Neural progenitor cell (in vitro differentiated cells): Measurements from ENCODE around the gene AP1S1. TPM values are rescaled to one million over a fixed set of nuclear protein-coding genes. Genes with fewer than 3 reads are reported as not detected.

Experiments
- DNase-seq: peaks from one replicate; pipeline ENCODE4 v3.0.0-alpha.2; 2016; ENCODE audit warnings: low spot score
- H2AFZ ChIP-seq: fragments of 200-600 bp; sonication (generic); replicated peaks from 2 replicates; pipeline ENCODE4 v1.6.1; 2016; ENCODE audit warnings: antibody characterized with exemption
- H3F3A ChIP-seq: fragments of 200-600 bp; sonication (generic); 2 replicates; pipeline ENCODE4 v1.6.1; 2016; ENCODE audit warnings: antibody characterized with exemption, low read depth
- H3K27ac ChIP-seq: fragments of 200-600 bp; sonication (generic); 2 replicates; pipeline ENCODE4 v1.5.1; 2016; ENCODE audit warnings: mild to moderate bottlenecking
- H3K27me3 ChIP-seq: fragments of 200-600 bp; sonication (generic); 2 replicates; pipeline ENCODE4 v1.6.1; 2016; ENCODE audit warnings: mild to moderate bottlenecking, moderate library complexity
- H3K36me3 ChIP-seq: fragments of 200-600 bp; sonication (generic); 2 replicates; pipeline ENCODE4 v1.5.1; 2016
- H3K4me1 ChIP-seq: fragments of 200-600 bp; sonication (generic); 2 replicates; pipeline ENCODE4 v1.6.1; 2016; ENCODE audit warnings: mixed run types
- H3K4me2 ChIP-seq: fragments of 200-600 bp; sonication (generic); 2 replicates; pipeline ENCODE4 v1.6.1; 2016
- H3K4me3 ChIP-seq: fragments of 200-600 bp; sonication (generic); 2 replicates; pipeline ENCODE4 v1.5.1; 2016
- H3K79me2 ChIP-seq: fragments of 200-600 bp; sonication (generic); 2 replicates; pipeline ENCODE4 v1.6.1; 2016; ENCODE audit warnings: low read depth
- H3K9ac ChIP-seq: fragments of 200-600 bp; sonication (generic); 2 replicates; pipeline ENCODE4 v1.6.1; 2016
- H3K9me3 ChIP-seq: fragments of 200-600 bp; sonication (generic); 2 replicates; pipeline ENCODE4 v1.5.1; 2016; ENCODE audit warnings: low read depth
- H4K20me1 ChIP-seq: fragments of 200-600 bp; sonication (generic); 2 replicates; pipeline ENCODE4 v1.6.1; 2016; ENCODE audit warnings: low read depth
- H3K27ac Mint-ChIP-seq: 3 replicates; pipeline ENCODE4 v1.8.0; 2021; ENCODE audit warnings: mixed read lengths
- H3K27me3 Mint-ChIP-seq: 2 replicates; pipeline ENCODE4 v1.8.0; 2022; ENCODE audit warnings: low read depth, mild to moderate bottlenecking, inconsistent platforms, moderate library complexity, mixed read lengths; ENCODE audit not compliant: insufficient read depth
- H3K36me3 Mint-ChIP-seq: 3 replicates; pipeline ENCODE4 v1.8.0; 2021; ENCODE audit warnings: mixed read lengths
- H3K4me1 Mint-ChIP-seq: 3 replicates; pipeline ENCODE4 v1.8.0; 2021; ENCODE audit warnings: mixed read lengths
- H3K4me3 Mint-ChIP-seq: 3 replicates; pipeline ENCODE4 v1.8.0; 2021; ENCODE audit warnings: mild to moderate bottlenecking, moderate library complexity, mixed read lengths
- H3K9me3 Mint-ChIP-seq: 3 replicates; pipeline ENCODE4 v1.8.0; 2020; ENCODE audit warnings: mixed read lengths
- CTCF ChIP-seq: fragments of 200-600 bp; sonication (generic); IDR thresholded peaks from 2 replicates; pipeline ENCODE4 v1.5.1; 2017; ENCODE audit warnings: antibody characterized with exemption, mild to moderate bottlenecking
- EZH2 ChIP-seq: fragments of 200-600 bp; sonication (generic); IDR thresholded peaks from 2 replicates; pipeline ENCODE4 v1.6.1; 2017; ENCODE audit warnings: antibody characterized with exemption, mild to moderate bottlenecking, moderate library complexity
- EZH2phosphoT487 ChIP-seq: fragments of 200-600 bp; sonication (generic); IDR thresholded peaks from 2 replicates; pipeline ENCODE4 v1.6.1; 2017; ENCODE audit warnings: antibody characterized with exemption
- total RNA-seq: library from RNA; depleted of rRNA; stranded (reverse); fragments of >200 nt; gene quantifications from 2 replicates; pipeline ENCODE4 v1.2.3, GENCODE V29; 2015; ENCODE audit warnings: low replicate concordance

The AP1S1 gene
- total RNA-seq, 1 donor from 2014 or later, result 74.4 TPM

GRCh38 chr7:101121991-101122932 lies 32.0 kb upstream of the AP1S1 start:
- H4K20me1 ChIP-seq, result no peaks in the 10 kb centered on the region
- H3K9me3 Mint-ChIP-seq, result peaks cover 10% of the 10 kb centered on the region
- H3F3A ChIP-seq, result peaks cover 11% of the 10 kb centered on the region
- H3K4me1 ChIP-seq, result peaks cover 21% of the 10 kb centered on the region
- no peaks in the 10 kb centered on the region for H3K27me3 ChIP-seq
- no peak overlapping the region for H3K4me3 ChIP-seq
- H3K4me3 Mint-ChIP-seq, result no peak overlapping the region
- H3K9me3 ChIP-seq, result no peaks in the 10 kb centered on the region
- H3K27me3 Mint-ChIP-seq, result peaks cover 20% of the 10 kb centered on the region
- H3K27ac Mint-ChIP-seq, result peak overlapping the region; percentile 64
- H3K27ac ChIP-seq, result no peak overlapping the region
- TF ChIP-seq EZH2phosphoT487, result no peak
- no peak for TF ChIP-seq CTCF
- TF ChIP-seq EZH2, result no peak
- no peaks in the 10 kb centered on the region for H3K36me3 Mint-ChIP-seq
- H3K9ac ChIP-seq, result no peak overlapping the region
- peak overlapping the region; percentile 100 for H2AFZ ChIP-seq
- no peaks in the 10 kb centered on the region for H3K36me3 ChIP-seq
- H3K79me2 ChIP-seq, result no peaks in the 10 kb centered on the region
- peaks cover 49% of the 10 kb centered on the region for H3K4me1 Mint-ChIP-seq
- DNase-seq, result peak; percentile 32
- H3K4me2 ChIP-seq, result peak overlapping the region; percentile 10

GRCh38 chr7:101122933-101123702 lies 31.2 kb upstream of the AP1S1 start:
- H3K9me3 Mint-ChIP-seq, result peaks cover 10% of the 10 kb centered on the region
- Histone ChIP-seq H3K4me1 (peaks cover 27% of the 10 kb centered on the region), H3K9ac (no peak overlapping the region), H3K9me3 (no peaks in the 10 kb centered on the region), H3K79me2 (no peaks in the 10 kb centered on the region), H3K27me3 (no peaks in the 10 kb centered on the region), H4K20me1 (no peaks in the 10 kb centered on the region), H3K27ac (no peak overlapping the region), H2AFZ (no peak overlapping the region), H3K4me3 (no peak overlapping the region), H3K4me2 (peak overlapping the region; percentile 10), H3F3A (peaks cover 18% of the 10 kb centered on the region), H3K36me3 (no peaks in the 10 kb centered on the region)
- H3K4me1 Mint-ChIP-seq, result peaks cover 51% of the 10 kb centered on the region
- H3K27me3 Mint-ChIP-seq, result peaks cover 20% of the 10 kb centered on the region
- H3K36me3 Mint-ChIP-seq, result no peaks in the 10 kb centered on the region
- no peak for TF ChIP-seq CTCF
- no peak for TF ChIP-seq EZH2
- TF ChIP-seq EZH2phosphoT487, result no peak
- H3K4me3 Mint-ChIP-seq, result peak overlapping the region; percentile 18
- no peak overlapping the region for H3K27ac Mint-ChIP-seq
- no peak for DNase-seq

DNA sequence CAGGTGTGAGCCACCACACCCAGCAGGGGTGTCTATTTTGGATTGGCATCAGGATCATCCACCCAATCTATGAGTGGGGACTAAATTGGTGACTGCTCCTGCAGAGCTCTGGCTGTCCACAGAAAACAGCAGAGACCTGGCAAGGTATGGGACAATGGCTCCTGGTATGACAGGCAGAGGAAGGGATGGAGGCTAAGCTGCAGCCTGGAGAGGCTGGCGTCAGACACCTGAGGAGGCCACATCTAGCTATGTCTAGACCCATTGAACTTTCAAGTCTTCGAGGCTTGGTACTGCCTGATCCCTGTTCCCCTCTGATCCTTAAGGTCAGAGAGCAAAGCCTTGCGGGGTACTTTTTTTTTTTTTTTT lies 30.6 kb upstream of the AP1S1 start:
- no peaks in the 10 kb centered on the region for H3K9me3 ChIP-seq
- no peaks in the 10 kb centered on the region for H4K20me1 ChIP-seq
- no peak overlapping the region for H2AFZ ChIP-seq
- H3K4me3 Mint-ChIP-seq, result no peak overlapping the region
- peaks cover 18% of the 10 kb centered on the region for H3F3A ChIP-seq
- H3K9me3 Mint-ChIP-seq, result peaks cover 10% of the 10 kb centered on the region
- H3K4me1 ChIP-seq, result peaks cover 27% of the 10 kb centered on the region
- H3K4me3 ChIP-seq, result no peak overlapping the region
- no peaks in the 10 kb centered on the region for H3K36me3 Mint-ChIP-seq
- no peak overlapping the region for H3K4me2 ChIP-seq
- H3K79me2 ChIP-seq, result no peaks in the 10 kb centered on the region
- H3K36me3 ChIP-seq, result no peaks in the 10 kb centered on the region
- H3K4me1 Mint-ChIP-seq, result peaks cover 51% of the 10 kb centered on the region
- peaks cover 18% of the 10 kb centered on the region for H3K27me3 Mint-ChIP-seq
- no peak overlapping the region for H3K27ac Mint-ChIP-seq
- H3K9ac ChIP-seq, result no peak overlapping the region
- H3K27me3 ChIP-seq, result no peaks in the 10 kb centered on the region
- DNase-seq, result no peak
- no peak overlapping the region for H3K27ac ChIP-seq
- TF ChIP-seq EZH2 (no peak), CTCF (no peak), EZH2phosphoT487 (no peak)
